Stimulated activated CD4-positive, alpha-beta T cell treated with anti-CD3 and anti-CD28 coated beads, Interleukin-2, amount 100 ng/mL, for 48 hours (primary cell): ENCODE results near the gene TPD52L2.
"Not testable (repeated sequence)": the region's sequence is repeated elsewhere in the genome, so short reads cannot be mapped to it uniquely, and the experiment has no call there.

Source experiments
- DNase-seq, 2 donors: peaks; one replicate each; pipeline ENCODE4 v3.0.0-alpha.2; 2020

Gene TPD52L2

DNA sequence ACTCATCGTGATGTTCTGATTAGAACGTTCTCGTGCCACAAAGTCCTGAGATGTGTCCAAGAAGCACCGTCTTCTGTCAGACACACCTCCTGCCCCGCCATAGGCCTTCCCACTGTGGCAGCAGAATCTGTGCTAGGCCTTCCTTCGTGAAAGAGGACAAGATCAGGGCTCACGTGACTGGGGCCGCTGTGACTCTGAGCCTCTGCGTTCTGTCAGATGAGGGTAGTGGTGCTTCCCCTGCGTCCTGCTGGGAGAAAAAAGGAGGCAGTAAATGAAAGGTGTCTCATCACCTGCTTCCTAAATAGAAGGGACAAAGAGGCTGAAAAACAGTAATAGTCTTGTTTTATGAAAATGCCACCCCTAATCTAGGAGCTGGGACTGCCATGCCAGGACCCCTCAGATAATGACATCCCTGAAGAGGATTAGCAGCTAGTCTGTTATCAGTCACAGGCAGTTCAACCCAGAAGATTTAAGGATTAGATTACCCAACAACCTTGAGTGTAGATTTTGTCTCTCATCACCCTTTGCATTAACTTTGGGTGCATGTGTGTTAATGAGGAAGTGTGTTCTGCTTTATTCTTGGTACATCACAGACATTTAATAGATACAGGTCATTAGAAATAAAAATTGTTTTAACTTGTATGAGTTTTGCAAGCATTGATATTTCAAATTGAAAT, 34.0 kb downstream of the TPD52L2 start:
- no peak for DNase-seq

DNA sequence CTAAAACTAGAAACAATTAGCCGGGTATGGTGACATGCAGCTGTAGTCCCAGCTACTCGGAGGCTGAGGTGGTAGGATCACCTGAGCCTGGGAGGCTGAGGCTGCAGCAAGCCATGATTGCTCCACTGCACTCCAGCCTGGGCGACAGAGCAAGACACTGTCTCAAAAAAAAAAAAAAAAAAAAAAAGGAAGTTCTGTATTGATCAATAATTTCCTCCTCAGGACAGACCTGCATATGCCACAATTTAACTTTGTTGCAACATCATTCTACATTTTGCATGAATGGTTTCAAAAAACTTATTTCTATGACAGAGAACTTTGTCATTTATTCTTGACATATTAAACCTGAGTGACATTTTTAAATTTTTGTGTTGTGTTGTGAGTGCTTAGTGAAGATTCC, 35.3 kb downstream of the TPD52L2 start:
- no peak for DNase-seq

DNA sequence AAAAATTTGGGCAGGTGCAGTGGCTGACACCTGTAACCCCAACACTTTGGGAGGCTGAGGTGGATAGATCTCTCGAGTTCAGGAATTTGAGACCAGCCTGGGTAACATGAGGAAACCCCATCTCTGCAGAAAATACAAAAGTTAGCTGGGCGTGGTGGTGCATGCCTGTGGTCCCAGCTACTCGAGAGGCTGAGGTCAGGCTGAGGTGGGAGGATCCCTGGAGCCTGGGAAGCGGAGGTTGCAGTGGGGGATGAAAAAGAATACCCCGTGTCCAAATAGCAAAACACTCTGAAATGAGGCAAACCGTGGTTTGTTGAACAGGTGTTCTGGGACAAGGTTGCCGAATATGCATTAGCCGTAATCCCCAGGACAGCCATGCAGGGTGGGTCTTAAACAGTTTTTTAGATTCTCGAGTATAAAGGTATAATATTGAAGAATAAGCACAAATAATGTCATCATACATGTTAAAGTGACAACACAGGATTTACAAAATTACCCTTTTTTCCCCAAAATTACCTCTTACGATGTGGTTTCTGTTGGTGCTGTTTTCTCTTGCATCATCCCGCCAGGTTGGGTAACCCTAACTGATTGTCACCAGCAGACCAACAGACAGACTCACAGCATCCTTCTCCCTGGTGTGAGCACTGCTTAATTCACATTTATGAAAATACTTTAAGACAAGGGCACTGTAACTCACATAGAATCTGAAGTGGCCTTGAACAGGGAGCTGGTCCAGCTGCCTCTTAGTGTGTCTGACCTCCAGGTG, 38.9 kb downstream of the TPD52L2 start:
- DNase-seq, result no peak

DNA sequence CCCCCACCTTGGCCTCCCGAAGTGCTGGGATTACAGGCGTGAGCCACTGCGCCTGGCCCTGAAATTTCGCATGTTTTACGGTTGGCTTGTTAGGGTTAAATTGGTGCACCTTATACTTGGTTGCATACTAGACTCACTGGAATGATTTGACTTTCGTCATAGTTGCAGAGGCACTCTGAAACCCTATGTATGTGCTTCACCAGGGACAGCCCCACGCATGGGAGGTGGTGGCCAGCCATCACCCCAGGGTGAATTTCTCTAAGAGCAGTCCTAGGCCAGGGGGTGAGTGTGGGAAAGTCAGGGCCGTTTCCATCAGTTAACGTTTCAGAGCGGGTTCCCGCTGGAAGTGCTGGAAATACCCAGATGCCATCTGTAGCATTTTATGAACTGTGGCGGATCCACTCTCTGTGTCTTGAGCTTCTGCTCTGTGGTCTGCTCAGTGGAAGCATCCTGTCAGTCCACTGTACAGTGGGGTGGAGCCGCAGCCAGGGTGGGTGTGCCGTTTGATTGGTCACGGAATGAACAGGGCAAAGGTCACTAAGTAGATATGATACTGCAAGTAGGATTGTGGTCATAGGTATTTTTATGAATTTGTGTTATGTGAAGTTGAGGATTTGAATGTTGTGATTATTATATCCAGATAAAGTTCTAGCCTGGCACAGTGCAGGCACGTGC, 43.1 kb downstream of the TPD52L2 start:
- DNase-seq, result no peak

DNA sequence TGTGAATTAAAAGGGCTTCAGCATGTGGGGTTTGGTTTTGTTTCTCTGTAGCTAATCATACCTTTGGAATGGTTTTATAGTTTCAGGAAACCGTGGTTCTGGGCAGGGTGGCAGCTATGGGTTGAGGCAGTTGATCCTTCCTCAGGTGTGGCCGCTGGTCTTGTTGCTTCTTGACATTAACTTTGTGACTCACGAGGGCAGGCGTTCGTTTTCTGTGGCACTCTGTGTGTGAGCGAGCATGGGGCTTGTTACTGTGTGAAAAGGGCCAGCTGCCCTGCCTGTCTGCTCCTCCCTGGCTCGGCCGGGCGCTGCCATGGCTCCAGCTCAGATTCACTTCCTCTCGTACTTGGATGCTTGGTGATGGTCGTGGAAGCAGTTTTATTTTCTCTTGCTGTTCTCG, 46.1 kb downstream of the TPD52L2 start:
- DNase-seq, result no peak

GRCh38 chr20:63913768-63914167, 48.7 kb downstream of the TPD52L2 start:
- no peak for DNase-seq

GRCh38 chr20:63915471-63915870, 50.4 kb downstream of the TPD52L2 start:
- DNase-seq, result no peak

- DNase-seq, result not testable (repeated sequence)
These were observed 51.4 kb downstream of the TPD52L2 start for GRCh38 chr20:63916371-63916939.

- no peak for DNase-seq
These were observed 52.7 kb downstream of the TPD52L2 start for GRCh38 chr20:63917811-63918210.

DNA sequence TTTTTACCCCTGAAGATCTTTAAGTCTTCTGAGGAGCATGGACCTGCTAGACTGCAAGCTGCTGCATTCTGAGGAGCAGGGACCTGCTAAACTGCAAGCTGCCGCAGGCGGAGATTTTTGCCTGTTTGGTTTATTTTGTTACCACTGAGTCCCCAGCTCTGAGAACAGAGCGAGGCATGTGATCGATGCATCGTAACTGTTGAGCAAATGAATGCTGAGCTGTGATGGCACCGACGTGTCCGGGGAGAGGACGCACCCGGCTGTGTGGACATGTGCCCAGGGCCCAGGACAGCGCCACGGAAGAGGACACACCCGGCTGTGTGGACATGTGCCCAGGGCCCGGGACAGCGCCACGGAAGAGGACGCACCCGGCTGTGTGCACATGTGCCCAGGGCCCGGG, 54.1 kb downstream of the TPD52L2 start:
- DNase-seq, result no peak

DNA sequence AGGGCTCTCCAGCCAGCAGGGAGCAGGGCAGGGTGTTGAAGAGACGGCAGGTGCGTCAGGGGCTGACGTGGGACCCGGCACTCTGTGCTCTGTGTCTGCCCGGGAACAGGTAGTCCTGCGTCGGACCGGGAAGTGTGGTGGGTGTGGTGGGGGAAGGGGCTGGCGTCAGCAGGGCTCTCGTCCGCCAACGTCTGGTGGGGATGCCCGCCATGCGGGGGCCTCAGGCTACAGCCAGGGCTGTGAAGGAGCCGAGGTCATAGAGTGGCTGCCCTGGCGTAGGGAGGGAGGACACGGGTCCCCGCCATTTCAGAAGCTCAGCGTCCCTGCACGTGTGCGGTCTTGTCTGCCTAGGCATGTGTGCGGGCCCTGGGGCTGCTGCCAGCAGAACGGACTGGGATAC, 55.2 kb downstream of the TPD52L2 start:
- DNase-seq, result no peak

GRCh38 chr20:63923651-63924050, 58.6 kb downstream of the TPD52L2 start:
- no peak for DNase-seq

GRCh38 chr20:63924241-63924640, 59.2 kb downstream of the TPD52L2 start:
- no peak for DNase-seq

- DNase-seq, result no peak
These were observed 61.2 kb downstream of the TPD52L2 start for GRCh38 chr20:63926298-63926697.

DNA sequence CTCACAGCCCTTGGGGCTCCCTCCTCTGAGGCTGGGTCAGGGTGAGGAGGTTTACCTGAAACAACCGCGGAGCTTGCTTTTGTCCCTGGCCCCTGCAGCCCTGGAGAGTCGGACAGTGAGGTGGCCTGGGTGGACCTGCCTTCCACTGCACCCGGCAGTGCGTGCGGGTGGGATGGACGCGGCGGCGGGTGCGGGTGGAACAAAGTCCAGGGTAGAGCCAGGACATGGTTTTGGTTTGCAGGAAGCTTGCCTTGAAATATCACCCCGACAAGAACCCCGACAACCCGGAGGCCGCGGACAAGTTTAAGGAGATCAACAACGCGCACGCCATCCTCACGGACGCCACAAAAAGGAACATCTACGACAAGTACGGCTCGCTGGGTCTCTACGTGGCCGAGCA, 64.0 kb downstream of the TPD52L2 start:
- DNase-seq, result no peak

DNA sequence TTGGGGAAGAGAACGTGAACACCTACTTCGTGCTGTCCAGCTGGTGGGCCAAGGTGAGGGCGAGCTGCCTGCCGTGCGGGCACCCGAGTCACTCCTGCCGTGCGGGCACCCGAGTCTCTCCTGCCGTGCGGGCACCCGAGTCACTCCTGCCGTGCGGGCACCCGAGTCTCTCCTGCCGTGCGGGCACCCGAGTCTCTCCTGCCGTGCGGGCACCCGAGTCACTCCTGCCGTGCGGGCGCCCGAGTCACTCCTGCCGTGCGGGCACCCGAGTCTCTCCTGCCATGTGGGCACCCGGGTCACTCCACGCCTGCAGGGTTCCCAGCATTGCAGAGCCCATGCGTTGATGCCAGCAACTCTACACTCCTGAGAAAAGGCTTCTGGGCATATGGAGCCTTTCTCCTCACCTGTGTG, 64.4 kb downstream of the TPD52L2 start:
- DNase-seq, result not testable (repeated sequence)

GRCh38 chr20:63930971-63931553, 66.0 kb downstream of the TPD52L2 start:
- DNase-seq, result no peak

- no peak for DNase-seq
These were observed 66.7 kb downstream of the TPD52L2 start for GRCh38 chr20:63931735-63932134.

- no peak for DNase-seq
These were observed 67.6 kb downstream of the TPD52L2 start for GRCh38 chr20:63932606-63933160.

- DNase-seq, result no peak
These were observed 68.6 kb downstream of the TPD52L2 start for GRCh38 chr20:63933646-63934045.

GRCh38 chr20:63934271-63935068, 69.4 kb downstream of the TPD52L2 start:
- no peak for DNase-seq

GRCh38 chr20:63935447-63935846, 70.4 kb downstream of the TPD52L2 start:
- no peak for DNase-seq
